SK-N-DZ (cell line): ENCODE measurements around the gene NAALADL2. TPM values are rescaled to one million over a fixed set of nuclear protein-coding genes. Genes with fewer than 3 reads are reported as not detected.

Source experiments
- DNase-seq: peaks from one replicate; pipeline ENCODE4 v3.0.0-alpha.2; 2015; ENCODE audit warnings: low spot score
- polyA plus RNA-seq, 2 experiments: library from polyadenylated mRNA; depleted of rRNA; stranded (reverse); fragments of >200 nt; gene quantifications; 2 replicates each; pipeline ENCODE4 v1.2.3, GENCODE V29; 2014

The NAALADL2 gene
- 0.22 and 0.54 TPM in 2 replicates for polyA plus RNA-seq (2014; cell fraction: cytosol; rRNA removed)
- 0.23 TPM in 1 of 2 replicates, not detected in the other for polyA plus RNA-seq (2014; cell fraction: nucleus; rRNA removed)

DNA sequence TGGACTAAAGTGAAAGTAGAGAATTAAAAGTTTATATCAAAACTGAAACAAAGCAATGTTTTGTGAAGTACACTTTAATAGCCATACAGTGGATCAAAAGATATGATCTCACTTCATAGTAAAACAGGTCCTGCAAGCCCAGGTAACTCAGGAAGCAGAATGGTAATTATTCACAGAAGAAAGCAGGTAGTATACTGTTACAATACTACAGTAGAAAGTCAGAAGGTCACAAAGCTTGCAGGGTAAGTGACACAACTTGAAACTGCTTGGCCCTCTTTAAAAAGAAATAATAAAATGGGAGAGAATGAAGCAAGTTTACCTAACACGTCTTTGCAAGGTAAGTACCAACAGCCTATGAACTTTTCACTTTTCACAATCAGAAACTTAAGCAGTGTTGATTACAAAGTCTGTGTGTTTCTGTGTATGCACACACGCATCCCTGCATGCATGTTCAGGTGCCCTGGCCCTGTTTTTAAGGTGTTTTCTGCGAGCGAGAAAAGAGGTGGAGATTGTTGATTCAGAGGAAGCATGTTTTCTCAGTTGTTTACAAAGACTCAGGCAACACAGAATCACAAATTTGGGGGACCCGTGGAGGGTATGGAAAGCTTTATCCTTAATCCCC, at the start of gene NAALADL2:
TSS of gene NAALADL2 (plus strand) at position 221 of the 622 bp plus-strand sequence.
- no peak for DNase-seq

DNA sequence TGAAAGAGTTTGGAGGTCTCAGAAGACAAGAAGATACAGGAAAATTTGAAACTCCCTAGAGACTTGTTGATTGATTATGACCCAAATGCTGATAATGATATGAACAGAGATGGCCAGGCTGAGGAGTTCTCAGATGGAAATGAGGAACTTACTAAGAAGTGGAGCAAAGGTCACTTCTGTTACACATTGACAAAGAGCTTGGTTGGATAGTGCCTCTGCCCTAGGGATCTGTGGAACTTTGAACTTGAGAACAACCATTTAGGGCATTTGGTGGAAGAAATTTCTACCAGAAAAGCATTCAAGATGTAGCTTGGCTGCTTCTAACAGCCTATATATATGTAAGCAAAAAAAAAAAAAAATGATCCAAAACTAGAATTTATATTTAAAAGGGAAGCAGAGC, 48.9 kb upstream of the NAALADL2 start:
- DNase-seq = no peak

DNA sequence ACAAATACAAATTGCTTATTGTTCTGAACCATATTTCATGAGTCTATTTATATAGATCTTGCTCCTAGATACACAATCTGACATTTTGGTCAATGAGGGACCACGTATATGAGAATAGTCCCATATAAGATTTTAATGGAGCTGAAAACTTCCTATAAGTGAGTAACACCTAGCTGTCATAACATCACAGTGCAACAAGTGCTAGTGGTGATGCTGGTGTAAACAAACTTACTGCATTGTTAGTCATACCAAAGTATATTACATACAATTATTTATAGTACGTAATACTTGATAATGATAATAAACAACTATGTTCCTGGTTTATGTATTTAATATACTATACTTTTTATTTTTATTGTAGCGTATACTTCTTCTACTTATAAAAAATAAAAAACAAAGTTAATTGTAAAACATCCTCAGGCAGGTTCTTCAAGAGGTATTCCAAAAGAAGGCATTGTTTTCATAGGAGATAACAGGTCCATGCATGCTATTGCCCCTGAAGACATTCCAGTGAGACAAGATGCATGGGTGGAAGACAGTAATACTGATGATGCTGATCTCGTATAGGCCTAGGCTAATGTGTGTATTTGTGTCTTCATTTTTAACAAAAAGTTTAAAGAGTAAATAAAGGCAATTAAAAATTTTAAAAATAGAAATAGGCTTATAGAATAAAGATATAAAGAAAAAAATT, 46.8 kb upstream of the NAALADL2 start:
- DNase-seq = no peak

DNA sequence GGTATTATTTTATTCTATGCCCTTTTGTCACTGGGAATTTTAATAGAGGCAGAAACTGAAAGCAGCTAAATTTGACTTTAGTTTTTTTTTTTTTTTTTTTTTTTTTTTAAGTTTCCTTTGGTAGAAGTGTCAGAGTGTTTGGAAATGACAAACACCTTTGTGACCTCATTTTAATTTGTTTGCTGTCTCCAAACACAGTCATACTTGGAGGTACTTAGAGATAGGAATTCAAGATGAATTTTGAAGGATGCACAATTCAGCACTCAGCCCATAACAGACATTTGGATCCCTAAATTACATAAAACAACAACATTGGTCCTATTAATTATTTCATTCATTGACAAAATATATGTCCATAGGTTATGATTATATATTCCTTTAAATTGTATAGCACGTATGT, 43.4 kb upstream of the NAALADL2 start:
- no peak for DNase-seq

DNA sequence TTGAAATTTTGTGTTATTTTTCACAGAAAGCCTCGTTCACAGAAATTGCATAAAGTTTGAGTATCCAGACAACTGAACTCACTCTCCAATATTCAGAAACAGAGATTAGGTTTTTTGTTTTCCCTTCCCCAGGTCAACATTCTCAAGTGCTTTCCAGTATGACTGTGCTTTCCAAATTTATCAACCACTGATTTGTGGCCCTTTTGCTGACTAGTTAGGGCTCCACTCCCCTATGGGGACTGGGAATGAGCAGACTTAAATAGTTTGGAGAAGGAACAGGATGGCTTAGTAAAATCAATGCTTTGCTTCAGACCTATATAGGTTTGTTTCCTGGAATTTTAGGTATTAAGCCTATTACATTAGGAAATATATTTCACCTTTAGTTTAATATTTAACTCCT, 38.2 kb upstream of the NAALADL2 start:
- no peak for DNase-seq

DNA sequence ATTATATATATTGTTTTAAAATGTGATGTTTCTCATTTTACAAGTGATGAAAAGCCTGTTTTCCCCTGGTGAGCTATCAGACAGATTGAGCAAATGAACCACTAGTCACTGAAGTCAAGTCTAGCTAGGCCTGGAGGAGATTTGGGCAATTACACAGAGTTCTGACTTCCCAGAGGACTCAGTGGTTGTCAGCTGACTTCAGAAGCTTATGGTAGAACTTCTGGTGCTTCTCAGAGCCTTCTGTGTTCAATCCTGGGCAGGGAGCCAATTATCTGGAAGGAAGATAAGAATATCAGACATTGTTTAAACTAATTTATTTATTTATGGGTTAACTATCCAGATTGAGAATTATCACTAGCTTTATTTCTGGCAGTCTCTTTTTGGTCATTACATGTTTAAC, 37.7 kb upstream of the NAALADL2 start:
- DNase-seq = no peak

DNA sequence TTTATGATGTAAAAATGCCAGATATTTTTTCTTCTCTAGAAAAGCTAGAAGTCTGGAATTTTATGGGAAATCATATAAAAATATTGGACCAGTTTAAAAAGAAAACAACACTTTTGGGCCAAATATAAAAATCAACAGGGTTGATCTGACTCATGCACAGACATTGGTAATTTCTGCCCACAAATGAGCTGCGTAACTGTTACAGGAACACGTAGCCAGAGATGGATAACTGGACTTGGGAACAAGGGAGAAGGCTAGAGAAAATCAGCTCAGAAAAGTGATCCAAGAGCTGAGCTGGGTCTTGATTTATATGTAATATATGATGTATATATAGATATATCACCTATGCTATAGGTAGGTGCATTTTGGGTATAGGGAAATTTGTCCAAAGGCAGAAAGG, 36.8 kb upstream of the NAALADL2 start:
- no peak for DNase-seq

DNA sequence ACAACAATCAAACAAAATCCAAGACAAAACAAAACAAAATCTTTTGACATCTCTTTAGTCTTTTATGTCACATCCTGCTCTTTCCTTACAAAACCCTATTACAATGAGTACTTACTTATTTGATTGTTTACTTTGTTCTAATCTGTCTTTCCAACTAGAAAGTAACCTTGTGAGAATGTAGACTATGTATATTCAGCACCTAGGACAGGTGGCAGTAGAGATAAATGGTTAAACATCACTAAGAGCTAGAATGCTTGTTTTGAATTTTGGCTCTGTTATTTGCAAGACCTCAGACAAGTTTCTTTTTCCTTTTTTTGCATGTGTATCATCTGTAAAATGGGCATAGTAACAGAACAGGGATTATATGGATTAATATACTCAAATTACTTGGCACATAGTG, 33.1 kb upstream of the NAALADL2 start:
- no peak for DNase-seq

DNA sequence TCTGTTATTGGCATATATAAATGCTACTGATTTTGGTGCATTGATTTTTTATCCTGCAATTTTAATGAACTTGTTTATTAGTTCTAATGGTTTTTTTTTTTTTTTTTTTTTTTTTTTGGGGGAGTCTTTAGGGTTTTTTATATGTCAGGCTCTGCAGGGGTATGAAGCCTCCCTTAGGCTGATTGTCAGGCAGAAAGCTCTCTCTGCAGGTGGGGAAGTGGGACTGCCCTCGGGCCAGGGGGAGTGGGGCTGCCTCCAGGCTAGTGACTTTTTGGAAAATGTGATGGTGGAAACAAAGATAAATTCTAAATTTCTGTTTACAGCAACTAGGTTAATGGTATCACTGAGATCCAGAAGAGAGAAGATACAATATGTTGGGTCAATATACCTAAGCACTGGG, 14.4 kb upstream of the NAALADL2 start:
- no peak for DNase-seq

DNA sequence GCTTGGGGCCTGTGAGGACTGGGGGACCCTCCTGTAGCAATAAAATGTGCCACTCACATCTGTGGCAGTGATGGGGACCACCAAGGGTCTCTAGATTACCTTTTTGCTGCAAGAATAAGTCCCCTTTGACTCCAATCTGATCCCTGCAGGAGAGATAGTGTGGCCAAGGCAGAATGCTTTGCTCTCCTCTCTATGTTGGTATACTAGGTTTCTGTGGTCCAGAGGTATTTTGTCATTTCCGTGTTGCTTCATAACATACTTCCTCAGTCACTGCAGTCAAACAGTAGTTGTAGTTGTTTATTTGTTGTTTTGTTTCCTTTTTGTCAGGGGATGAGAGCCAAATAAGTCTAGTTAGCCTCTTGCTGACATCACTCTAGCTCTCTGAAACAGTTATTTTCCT, 13.1 kb upstream of the NAALADL2 start:
- no peak for DNase-seq

DNA sequence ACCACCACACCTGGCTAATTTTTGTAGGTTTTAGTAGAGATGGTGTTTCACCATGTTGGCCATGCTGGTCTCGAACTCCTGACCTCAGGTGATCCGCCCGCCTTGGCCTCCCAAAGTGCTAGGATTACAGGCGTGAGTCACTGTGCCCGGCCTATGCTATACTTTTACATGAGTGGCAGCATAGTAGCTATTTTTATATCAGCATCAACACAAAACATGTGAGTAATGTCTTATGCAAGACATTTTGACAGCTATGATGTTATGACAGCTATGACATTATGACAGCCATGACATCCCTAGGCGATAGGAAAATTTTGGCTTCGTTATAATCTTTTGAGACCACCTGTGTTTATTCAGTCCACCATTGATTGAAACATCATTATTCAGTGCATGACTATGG, 4.1 kb upstream of the NAALADL2 start:
- no peak for DNase-seq

DNA sequence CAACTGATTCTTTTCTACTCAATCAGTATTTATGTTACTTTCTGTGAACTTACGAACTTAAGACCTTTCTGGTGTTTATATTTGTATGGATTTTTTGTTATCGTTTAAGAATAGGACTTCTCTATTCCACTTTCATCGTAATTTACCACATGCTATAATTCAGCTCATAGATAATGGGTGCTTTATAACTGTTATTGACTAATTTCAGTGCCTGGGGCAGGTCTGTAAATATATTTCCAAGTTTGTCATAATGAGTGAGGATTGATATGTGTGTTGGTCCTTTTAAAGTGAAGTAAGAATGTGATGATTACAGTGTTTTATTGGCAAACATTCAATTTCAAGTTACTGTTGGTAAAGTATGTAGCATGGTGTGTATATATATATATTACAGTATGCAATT, 1.8 kb upstream of the NAALADL2 start:
- no peak for DNase-seq

DNA sequence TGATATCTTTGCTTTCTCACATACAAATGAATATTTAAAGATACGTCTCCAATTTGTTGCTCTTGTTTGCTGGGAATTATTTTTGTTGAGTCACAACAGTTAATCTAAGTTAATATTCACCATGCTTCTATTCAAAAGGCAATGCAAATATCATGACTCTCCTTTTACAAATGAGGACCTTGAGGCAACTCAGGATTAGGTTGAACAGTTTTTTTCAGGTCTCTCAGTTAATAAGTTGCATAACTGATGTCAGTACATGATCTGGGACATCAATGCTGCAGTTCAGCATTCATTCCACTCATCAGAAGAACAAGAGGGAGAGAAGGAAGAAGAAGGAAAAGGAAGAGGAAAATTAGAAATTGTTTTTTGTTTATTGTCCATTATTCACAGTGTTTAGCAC, 781 bp upstream of the NAALADL2 start:
- DNase-seq = no peak

DNA sequence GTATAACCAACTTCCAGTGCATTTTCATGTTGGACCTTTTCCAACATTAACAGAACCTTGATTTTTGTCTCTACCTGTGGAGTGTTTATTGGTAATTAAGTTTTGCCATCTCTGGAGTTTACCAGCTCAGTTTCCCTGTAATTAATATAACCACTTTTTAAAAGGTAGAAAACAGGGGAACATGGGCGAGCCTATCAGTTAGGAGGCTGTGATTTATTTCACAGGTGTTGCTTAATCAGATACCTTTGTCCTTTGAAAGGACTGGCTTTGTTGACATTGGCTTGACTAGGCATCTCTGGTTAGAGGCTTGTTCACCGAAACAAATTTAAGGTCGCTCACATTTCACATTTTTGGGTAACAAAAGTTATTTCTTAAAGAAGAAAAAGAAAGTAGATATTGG, 622 bp downstream of the NAALADL2 start:
- no peak for DNase-seq

DNA sequence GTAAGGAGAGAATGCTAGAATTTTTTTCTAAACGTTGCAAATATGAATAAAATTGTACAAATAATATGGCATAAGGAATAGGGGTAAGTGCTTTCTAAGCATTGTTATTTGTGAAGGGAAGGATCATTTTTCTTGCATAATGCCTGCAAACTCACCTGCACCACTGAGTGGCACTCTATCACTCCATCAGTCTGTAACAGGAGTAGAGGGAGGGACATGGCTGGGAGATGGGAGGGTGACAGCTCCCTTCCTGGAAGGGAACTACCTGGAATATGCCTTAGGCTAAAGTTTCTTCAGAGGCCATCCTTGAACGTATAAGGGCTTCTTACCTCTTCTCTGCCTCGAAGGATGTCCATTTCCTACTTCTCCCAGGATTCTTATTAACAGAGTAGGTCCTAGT, 3.0 kb downstream of the NAALADL2 start:
- DNase-seq = peak; percentile 21

DNA sequence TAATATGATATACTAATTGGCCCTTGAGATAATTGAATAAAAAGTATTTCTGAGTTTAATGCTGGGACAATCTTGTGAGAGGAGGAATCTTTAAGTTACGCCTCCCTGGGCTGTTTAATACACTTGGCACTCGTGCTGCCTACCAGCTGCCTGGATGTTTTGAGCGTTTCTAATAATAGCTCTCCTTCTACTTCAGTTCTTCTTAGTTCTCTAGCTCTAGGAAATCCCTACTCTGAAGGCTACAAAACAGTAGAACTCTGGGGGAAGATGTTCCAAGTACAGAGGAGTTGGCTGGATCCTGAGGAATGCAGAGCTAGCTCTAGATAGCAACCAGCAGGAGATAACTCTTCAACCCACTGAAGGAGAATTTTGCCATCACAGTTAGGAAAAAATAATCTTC, 3.5 kb downstream of the NAALADL2 start:
- DNase-seq = no peak

DNA sequence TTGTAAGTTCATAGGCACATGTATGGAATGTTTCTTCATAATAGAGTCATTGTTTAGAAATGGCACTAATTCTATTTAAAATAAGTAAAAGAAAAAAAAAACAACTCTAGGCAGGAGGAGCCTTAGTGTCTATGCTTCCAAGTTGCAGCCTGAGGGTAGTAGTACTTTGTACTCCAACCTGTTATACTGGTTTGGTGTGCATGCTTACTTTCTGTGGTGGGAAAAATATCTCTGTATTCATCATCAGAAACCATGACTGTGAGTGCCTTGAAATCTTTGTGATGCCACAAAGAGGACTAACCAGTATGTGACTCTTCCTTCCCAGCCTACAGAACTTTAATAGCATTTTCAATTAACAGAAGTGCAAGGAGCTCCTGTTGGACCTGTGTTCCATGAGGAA, 4.4 kb downstream of the NAALADL2 start:
- DNase-seq = no peak

DNA sequence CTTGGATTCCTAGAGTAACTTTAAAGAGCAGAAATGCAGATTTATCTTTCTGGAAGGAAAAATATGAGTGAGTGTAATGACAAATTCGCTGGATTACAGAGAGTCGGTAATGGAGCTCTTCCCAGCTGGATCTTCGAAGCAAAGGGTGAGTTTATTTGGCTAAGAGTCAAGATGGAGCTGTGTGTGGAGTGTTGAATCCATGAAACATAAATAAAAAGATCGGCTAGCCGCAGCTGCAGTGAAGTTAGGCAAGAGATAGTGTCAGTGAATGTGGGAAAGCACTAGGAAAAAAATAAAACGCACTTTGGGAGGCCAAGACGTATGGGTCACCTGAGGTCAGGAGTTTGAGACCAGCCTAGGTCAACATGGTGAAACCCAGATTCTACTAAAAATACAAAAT, 10.3 kb downstream of the NAALADL2 start:
- DNase-seq = no peak

DNA sequence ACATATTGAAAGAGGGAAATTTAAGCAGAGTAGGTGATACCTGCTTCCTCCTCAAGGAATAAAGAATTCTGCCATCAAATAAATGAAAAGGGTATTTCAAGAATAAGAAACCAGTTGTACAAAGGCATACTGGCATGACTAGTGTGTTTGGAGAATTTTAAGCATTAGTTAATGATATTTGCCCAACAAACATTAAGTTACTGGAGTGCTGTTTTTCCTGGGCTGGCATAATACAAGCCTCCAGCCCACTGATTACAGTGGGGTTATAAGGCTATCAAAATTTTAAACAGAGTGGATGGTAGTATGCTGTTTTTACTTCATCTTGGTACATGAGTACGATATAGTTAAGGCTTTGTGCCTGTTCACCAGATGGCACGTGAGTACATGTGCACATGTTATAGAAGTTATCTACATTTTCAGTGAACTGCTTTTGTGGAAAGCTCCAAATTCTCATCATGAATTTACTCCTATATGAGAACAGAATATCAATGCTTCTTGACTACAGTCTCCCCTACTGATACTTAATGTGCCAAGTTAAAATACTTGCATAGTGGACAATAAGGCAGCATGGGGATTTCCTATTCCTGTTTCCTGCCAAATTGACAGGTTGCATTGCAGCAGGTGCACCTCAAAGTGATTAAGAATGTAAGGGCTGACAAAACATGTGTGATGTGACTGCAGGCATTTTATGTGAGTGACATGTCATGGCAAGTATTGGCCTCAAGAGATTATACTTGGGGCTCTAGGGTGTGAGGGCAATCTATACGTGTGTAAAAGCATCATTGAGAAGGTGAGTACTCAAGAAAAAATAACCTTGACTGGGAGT, 14.9 kb downstream of the NAALADL2 start:
- DNase-seq = no peak

DNA sequence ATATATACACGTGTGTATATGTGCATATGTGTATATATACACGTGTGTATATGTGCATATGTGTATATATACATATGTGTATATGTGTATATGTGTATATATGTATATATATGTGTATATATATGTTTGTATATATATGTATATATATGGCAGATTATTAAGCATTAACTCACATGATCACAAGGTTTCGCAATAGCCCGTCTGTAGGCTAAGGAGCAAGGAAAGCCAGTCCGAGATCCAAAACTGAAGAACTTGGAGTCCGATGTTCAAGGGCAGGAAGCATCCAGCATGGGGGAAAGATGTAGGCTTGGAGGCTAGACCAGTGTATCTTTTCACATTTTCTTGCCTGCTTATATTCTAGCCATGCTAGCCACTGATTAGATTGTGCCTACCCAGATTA, 23.7 kb downstream of the NAALADL2 start:
- no peak for DNase-seq

DNA sequence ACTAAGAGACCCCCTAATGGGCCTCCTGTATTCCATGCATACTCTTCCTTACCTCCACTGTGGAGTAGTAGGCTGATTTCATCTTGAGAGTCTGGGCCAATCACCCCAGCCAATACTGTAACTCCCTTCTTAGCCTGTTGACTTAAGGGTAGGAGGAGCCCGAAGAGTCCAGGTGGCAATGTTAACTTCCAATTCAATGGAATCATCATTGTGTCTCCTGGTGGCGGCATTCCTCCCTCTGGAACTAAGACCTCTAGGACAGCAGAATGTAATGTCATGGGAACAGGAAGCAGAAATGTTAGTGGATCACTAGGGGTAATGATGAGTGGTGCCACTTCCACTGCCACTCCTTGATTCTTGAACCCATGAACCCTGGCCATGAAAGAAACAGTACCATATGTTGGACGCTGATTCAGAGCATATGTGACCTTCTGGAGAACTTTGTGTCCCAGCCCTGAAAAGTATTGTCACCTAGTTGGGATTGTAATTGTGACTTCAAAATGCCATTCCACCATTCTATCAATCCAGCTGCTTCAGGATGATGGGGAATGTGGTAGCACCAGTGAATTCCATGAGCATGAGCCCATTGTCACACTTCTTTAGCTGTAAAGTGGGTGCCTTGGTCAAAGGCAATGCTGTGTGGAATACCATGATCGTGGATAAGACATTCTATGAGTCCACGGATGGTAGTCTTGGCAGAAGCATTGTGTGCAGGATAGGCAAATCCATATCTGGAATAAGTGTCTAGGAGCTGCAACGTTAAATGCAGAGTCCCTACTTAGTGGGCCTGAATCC, 24.9 kb downstream of the NAALADL2 start:
- DNase-seq = no peak
